K562 (cell line): ENCODE data around the gene NACC1. TPM values are rescaled to one million over a fixed set of nuclear protein-coding genes. Genes with fewer than 3 reads are reported as not detected.
A peak's percentile ranks its signal among the peaks of the same experiment; 100 is the strongest.

Source experiments
- CBFA2T3 ChIP-seq: fragments of 450-650 bp; IDR thresholded peaks from 2 replicates; pipeline ENCODE4 v1.6.1; 2017
- CCNT2 ChIP-seq: IDR thresholded peaks from 2 replicates; pipeline ENCODE4 v1.6.1; 2011; ENCODE audit warnings: borderline replicate concordance, low read depth, mild to moderate bottlenecking, moderate library complexity, mixed read lengths, low read length; ENCODE audit not compliant: insufficient read length; ENCODE audit errors: extremely low read depth
- CTBP1 ChIP-seq: fragments of 450-650 bp; IDR thresholded peaks from 2 replicates; pipeline ENCODE4 v1.6.1; 2016; ENCODE audit warnings: borderline replicate concordance
- CXXC5 ChIP-seq: fragments of 250-450 bp; sonication (Bioruptor Pico); IDR thresholded peaks from 2 replicates; pipeline ENCODE4 v1.8.0; 2022; ENCODE audit warnings: inconsistent platforms, mild to moderate bottlenecking, moderate library complexity
- DMBX1 ChIP-seq: fragments of 250-450 bp; sonication (Bioruptor Pico); IDR thresholded peaks from 2 replicates; pipeline ENCODE4 v1.8.0; 2022; ENCODE audit warnings: inconsistent platforms, mild to moderate bottlenecking, moderate library complexity, borderline replicate concordance
- EP400 ChIP-seq: fragments of 450-650 bp; IDR thresholded peaks from 2 replicates; pipeline ENCODE4 v1.6.1; 2017; ENCODE audit warnings: antibody characterized with exemption, mild to moderate bottlenecking, moderate library complexity
- KDM1A ChIP-seq, 2 experiments: fragments of 450-650 bp; IDR thresholded peaks; 2 replicates each; pipeline ENCODE4 v1.6.1; 2016; ENCODE audit warnings: mild to moderate bottlenecking in 2 of 2
- LEF1 ChIP-seq: fragments of 450-650 bp; IDR thresholded peaks from 2 replicates; pipeline ENCODE4 v1.6.1; 2016; ENCODE audit warnings: mild to moderate bottlenecking
- MXI1 ChIP-seq: IDR thresholded peaks from 2 replicates; pipeline ENCODE4 v1.6.1; 2011; ENCODE audit warnings: low read depth, mild to moderate bottlenecking, improper control_type of control experiment, low read length
- NFYB ChIP-seq: IDR thresholded peaks from 2 replicates; pipeline ENCODE4 v1.6.1; 2011; ENCODE audit warnings: mild to moderate bottlenecking, moderate library complexity; ENCODE audit not compliant: insufficient read length; ENCODE audit errors: extremely low read depth
- RBBP5 ChIP-seq: fragments of 200-600 bp; sonication (generic); IDR thresholded peaks from 2 replicates; pipeline ENCODE4 v1.6.1; 2012; ENCODE audit warnings: borderline replicate concordance, mild to moderate bottlenecking, low read length, control low read depth, inconsistent platforms; ENCODE audit not compliant: insufficient read depth, poor library complexity, severe bottlenecking
- RBM25 ChIP-seq: fragments of 200-400 bp; formaldehyde crosslinking; IDR thresholded peaks from 2 replicates; pipeline ENCODE4 v1.6.1; 2018; ENCODE audit warnings: low read length, low read depth, moderate library complexity; ENCODE audit not compliant: severe bottlenecking
- SIX5 ChIP-seq, 2 experiments: IDR thresholded peaks; 2 replicates each; pipeline ENCODE4 v1.6.1; 2011; ENCODE audit warnings: low read length in 2 of 2, borderline replicate concordance in 1 of 2, low read depth in 1 of 2, mild to moderate bottlenecking in 1 of 2, moderate library complexity in 1 of 2; ENCODE audit not compliant: insufficient read depth in 1 of 2
- SMARCA4 ChIP-seq: fragments of 450-650 bp; IDR thresholded peaks from 2 replicates; pipeline ENCODE4 v1.6.1; 2016
- ZBTB17 ChIP-seq: fragments of 450-650 bp; formaldehyde crosslinking; IDR thresholded peaks from 2 replicates; pipeline ENCODE4 v1.4.0; 2020; ENCODE audit warnings: mild to moderate bottlenecking
- ZFX ChIP-seq: sonication (generic); formaldehyde crosslinking; IDR thresholded peaks from 2 replicates; pipeline ENCODE4 v1.8.0; 2022; ENCODE audit warnings: mild to moderate bottlenecking, missing genetic modification reagents, moderate library complexity
- ZNF583 ChIP-seq: fragments of 250-450 bp; sonication (Bioruptor Pico); IDR thresholded peaks from 2 replicates; pipeline ENCODE4 v1.4.0; 2020
- ZNF766 ChIP-seq: fragments of 200-800 bp; sonication (Bioruptor generic); conservative IDR thresholded peaks from 2 replicates; pipeline ENCODE4 v1.6.1; 2016; ENCODE audit warnings: missing genetic modification characterization, missing compliant biosample characterization
- polyA plus RNA-seq, 8 experiments: library from polyadenylated mRNA; depleted of rRNA in 4 of 8; stranded (reverse) in 5 of 8; unstranded in 3 of 8; fragments of >200 nt; fragmentation: Nextera tagmentation in 2 of 8; fragmentation: Illumina TruSeq in 1 of 8; extraction: Ambion mirVana in 2 of 8; extraction: Trizol in 1 of 8; gene quantifications; 2 replicates each; pipeline versions ENCODE4 v1.2.1 to v1.2.3, GENCODE V29; 2011 to 2014; ENCODE audit warnings: inconsistent platforms in 1 of 8, missing spikeins in 1 of 8
- total RNA-seq, 7 experiments: library from RNA; depleted of rRNA in 6 of 7; stranded (reverse); fragments of >200 nt in 6 of 7; fragmentation: Illumina TruSeq in 2 of 7; extraction: Trizol in 2 of 7; gene quantifications; 2 replicates each; pipeline versions ENCODE4 v1.2.1 to v1.2.3, GENCODE V29; 2011 to 2021; ENCODE audit warnings: low replicate concordance in 1 of 7
- TF ChIP-seq, protein P1 (sequence below), 2 experiments: IDR thresholded peaks; 2 replicates each; pipeline ENCODE4 v1.6.1; 2011; ENCODE audit warnings: borderline replicate concordance in 1 of 2, control low read depth in 1 of 2, low read depth in 1 of 2, low read length in 1 of 2, mild to moderate bottlenecking in 1 of 2, mixed read lengths in 1 of 2, moderate library complexity in 1 of 2; ENCODE audit not compliant: insufficient read depth in 1 of 2, insufficient read length in 1 of 2, poor library complexity in 1 of 2, severe bottlenecking in 1 of 2; ENCODE audit errors: extremely low read depth in 1 of 2
- TF ChIP-seq, protein P2 (sequence below): fragments of 250-450 bp; sonication (Bioruptor Pico); IDR thresholded peaks from 2 replicates; pipeline ENCODE4 v1.4.0; 2020; ENCODE audit warnings: mild to moderate bottlenecking, moderate library complexity
- TF ChIP-seq, protein P3 (sequence below): sonication (generic); formaldehyde crosslinking; IDR thresholded peaks from 2 replicates; pipeline ENCODE4 v1.8.1; 2023; ENCODE audit warnings: missing genetic modification reagents, mild to moderate bottlenecking, borderline replicate concordance

NACC1 gene
- total and polyA plus RNA-seq, 9 of the 15 experiments (the other 6 are each of a cell fraction or from before 2014, with no cell fraction given), result 0.04 to 96.6 (median 25.8) TPM

DNA sequence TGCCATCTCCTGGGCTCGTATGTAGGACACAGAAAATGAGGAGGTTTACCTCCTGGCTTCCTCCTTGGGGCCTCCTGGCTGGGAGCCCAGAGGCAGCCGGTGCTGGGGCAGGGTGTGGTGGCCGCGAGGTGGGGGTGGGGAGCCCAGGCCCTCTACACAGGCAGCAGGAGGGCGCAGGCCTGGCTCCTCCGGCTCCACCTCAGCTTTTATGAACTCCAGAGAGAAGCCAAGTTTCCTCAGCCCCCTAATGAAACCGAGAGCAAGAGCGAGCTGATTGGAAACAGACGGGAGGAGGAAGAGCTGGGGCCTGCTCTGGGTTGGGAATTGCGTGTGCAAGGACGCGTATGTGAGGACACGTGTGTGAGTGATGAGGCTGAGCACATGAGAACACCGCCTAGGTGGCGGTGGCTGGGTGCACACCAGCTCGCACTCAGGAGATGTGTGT, 38.5 kb upstream of the NACC1 start (continued):
- TF ChIP-seq ZFX (CRISPR knock-in tag) (peak; percentile 52), LEF1 (peak; percentile 74; the same call in 1 of the 2 replicates), SIX5 (IDR thresholded peaks at IDR 0.05; ENCODE audit: borderline replicate concordance in 1 of 2, insufficient read depth in 1 of 2, low read depth in 1 of 2, low read length in 2 of 2) (no peak), CTBP1 (peak; percentile 81; the same call in 1 of the 2 replicates), RBM25 (no peak), CXXC5 (CRISPR knock-in tag) (peak; percentile 77; the same call in 1 of the 2 replicates), MXI1 (no peak), DMBX1 (CRISPR knock-in tag) (peak; percentile 68; the same call in 1 of the 2 replicates), RBBP5 (peak; percentile 53), ZBTB17 (no peak), ZNF583 (CRISPR knock-in tag) (peak; percentile 63; the same call in 1 of the 2 replicates), ZNF766 (peak; percentile 65), KDM1A (IDR thresholded peaks at IDR 0.05) (peak in 1 of 2 experiments; percentile 65; a peak in 1 of 4 replicates), CBFA2T3 (peak; percentile 34), SMARCA4 (0 out of 2 replicates have a peak, but pooled peaks have one; percentile 23), CCNT2 (peak; percentile 46), EP400 (peak; percentile 85), NFYB (no peak)
- TF ChIP-seq, protein P1, sequence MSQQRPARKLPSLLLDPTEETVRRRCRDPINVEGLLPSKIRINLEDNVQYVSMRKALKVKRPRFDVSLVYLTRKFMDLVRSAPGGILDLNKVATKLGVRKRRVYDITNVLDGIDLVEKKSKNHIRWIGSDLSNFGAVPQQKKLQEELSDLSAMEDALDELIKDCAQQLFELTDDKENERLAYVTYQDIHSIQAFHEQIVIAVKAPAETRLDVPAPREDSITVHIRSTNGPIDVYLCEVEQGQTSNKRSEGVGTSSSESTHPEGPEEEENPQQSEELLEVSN (IDR thresholded peaks at IDR 0.05; ENCODE audit: borderline replicate concordance in 1 of 2, extremely low read depth in 1 of 2, insufficient read depth in 1 of 2, insufficient read length in 1 of 2, low read depth in 1 of 2, low read length in 1 of 2, poor library complexity in 1 of 2, severe bottlenecking in 1 of 2), result peak; percentile 37 to 57
- TF ChIP-seq, protein P2, sequence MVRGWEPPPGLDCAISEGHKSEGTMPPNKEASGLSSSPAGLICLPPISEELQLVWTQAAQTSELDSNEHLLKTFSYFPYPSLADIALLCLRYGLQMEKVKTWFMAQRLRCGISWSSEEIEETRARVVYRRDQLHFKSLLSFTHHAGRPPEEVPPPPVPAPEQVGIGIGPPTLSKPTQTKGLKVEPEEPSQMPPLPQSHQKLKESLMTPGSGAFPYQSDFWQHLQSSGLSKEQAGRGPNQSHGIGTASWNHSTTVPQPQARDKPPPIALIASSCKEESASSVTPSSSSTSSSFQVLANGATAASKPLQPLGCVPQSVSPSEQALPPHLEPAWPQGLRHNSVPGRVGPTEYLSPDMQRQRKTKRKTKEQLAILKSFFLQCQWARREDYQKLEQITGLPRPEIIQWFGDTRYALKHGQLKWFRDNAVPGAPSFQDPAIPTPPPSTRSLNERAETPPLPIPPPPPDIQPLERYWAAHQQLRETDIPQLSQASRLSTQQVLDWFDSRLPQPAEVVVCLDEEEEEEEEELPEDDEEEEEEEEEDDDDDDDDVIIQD, result peak; percentile 15; the same call in 1 of the 2 replicates
- TF ChIP-seq, protein P3, sequence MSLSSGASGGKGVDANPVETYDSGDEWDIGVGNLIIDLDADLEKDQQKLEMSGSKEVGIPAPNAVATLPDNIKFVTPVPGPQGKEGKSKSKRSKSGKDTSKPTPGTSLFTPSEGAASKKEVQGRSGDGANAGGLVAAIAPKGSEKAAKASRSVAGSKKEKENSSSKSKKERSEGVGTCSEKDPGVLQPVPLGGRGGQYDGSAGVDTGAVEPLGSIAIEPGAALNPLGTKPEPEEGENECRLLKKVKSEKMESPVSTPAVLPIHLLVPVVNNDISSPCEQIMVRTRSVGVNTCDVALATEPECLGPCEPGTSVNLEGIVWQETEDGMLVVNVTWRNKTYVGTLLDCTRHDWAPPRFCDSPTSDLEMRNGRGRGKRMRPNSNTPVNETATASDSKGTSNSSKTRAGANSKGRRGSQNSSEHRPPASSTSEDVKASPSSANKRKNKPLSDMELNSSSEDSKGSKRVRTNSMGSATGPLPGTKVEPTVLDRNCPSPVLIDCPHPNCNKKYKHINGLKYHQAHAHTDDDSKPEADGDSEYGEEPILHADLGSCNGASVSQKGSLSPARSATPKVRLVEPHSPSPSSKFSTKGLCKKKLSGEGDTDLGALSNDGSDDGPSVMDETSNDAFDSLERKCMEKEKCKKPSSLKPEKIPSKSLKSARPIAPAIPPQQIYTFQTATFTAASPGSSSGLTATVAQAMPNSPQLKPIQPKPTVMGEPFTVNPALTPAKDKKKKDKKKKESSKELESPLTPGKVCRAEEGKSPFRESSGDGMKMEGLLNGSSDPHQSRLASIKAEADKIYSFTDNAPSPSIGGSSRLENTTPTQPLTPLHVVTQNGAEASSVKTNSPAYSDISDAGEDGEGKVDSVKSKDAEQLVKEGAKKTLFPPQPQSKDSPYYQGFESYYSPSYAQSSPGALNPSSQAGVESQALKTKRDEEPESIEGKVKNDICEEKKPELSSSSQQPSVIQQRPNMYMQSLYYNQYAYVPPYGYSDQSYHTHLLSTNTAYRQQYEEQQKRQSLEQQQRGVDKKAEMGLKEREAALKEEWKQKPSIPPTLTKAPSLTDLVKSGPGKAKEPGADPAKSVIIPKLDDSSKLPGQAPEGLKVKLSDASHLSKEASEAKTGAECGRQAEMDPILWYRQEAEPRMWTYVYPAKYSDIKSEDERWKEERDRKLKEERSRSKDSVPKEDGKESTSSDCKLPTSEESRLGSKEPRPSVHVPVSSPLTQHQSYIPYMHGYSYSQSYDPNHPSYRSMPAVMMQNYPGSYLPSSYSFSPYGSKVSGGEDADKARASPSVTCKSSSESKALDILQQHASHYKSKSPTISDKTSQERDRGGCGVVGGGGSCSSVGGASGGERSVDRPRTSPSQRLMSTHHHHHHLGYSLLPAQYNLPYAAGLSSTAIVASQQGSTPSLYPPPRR (CRISPR knock-in tag), result no peak
